ENCODE measurements around the gene FAM50A. TPM values are rescaled to one million over a fixed set of nuclear protein-coding genes. Genes with fewer than 3 reads are reported as not detected.

FAM50A gene
- total and polyA plus RNA-seq, 2 donors (not counting 1 experiment from before 2014, with no cell fraction given): 80.1 to 117 TPM

- Histone ChIP-seq H3K9me3 (ENCODE audit: control insufficient read depth, insufficient read depth, low read depth, low read length) (no peaks in the 10 kb centered on the region), H3K9ac (ENCODE audit: insufficient read depth, low read length) (no peak within 1 kb of the TSS), H3K27ac (ENCODE audit: insufficient read depth, low read length) (peak within 1 kb of the TSS; percentile 8), H3K4me1 (ENCODE audit: control insufficient read depth, extremely low read depth, insufficient read depth, low read length) (peaks cover 2% of the 10 kb centered on the region), H3K79me2 (ENCODE audit: control insufficient read depth, insufficient read depth, low read length) (no peaks in the 10 kb centered on the region), H3K4me3 (replicated peaks in 1 of 4; ENCODE audit: control extremely low read depth in 1 of 4, insufficient read depth in 1 of 4, low read depth in 3 of 4, low read length in 4 of 4) (peak within 1 kb of the TSS in 3 of 4 experiments; percentile 4 to 49 (median 40)), H3K4me2 (ENCODE audit: extremely low read depth, insufficient read depth, low read length) (peak within 1 kb of the TSS; percentile 44), H3K36me3 (ENCODE audit: control insufficient read depth, insufficient read depth, low read length) (no peaks in the 10 kb centered on the region), H3K27me3 (ENCODE audit: control insufficient read depth, insufficient read depth, low read length) (no peaks in the 10 kb centered on the region), H4K20me1 (ENCODE audit: control insufficient read depth, extremely low read depth, insufficient read depth, low read length) (no peaks in the 10 kb centered on the region), H2AFZ (ENCODE audit: low read length) (no peak within 1 kb of the TSS)
- TF ChIP-seq, protein P1, sequence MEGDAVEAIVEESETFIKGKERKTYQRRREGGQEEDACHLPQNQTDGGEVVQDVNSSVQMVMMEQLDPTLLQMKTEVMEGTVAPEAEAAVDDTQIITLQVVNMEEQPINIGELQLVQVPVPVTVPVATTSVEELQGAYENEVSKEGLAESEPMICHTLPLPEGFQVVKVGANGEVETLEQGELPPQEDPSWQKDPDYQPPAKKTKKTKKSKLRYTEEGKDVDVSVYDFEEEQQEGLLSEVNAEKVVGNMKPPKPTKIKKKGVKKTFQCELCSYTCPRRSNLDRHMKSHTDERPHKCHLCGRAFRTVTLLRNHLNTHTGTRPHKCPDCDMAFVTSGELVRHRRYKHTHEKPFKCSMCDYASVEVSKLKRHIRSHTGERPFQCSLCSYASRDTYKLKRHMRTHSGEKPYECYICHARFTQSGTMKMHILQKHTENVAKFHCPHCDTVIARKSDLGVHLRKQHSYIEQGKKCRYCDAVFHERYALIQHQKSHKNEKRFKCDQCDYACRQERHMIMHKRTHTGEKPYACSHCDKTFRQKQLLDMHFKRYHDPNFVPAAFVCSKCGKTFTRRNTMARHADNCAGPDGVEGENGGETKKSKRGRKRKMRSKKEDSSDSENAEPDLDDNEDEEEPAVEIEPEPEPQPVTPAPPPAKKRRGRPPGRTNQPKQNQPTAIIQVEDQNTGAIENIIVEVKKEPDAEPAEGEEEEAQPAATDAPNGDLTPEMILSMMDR (conservative IDR thresholded peaks at IDR 0.05 in 1 of 2, IDR thresholded peaks at IDR 0.05 in 1 of 2; ENCODE audit: low read depth in 1 of 2, low read length in 2 of 2): no peak
- TF ChIP-seq EZH2 (IDR thresholded peaks at IDR 0.05; ENCODE audit: low read length, missing control alignments): no peak
- DNase-seq (ENCODE audit: low read depth in 2 of 2): peak; percentile 78 to 90
These were observed 34.6 kb upstream of the FAM50A start, which contains the start of gene DNASE1L1 for GRCh38 chrX:154409222-154409871. DNASE1L1 (minus strand) TSS chrX:154409254; CDS start chrX:154405568, 3,686 bp downstream.

DNA sequence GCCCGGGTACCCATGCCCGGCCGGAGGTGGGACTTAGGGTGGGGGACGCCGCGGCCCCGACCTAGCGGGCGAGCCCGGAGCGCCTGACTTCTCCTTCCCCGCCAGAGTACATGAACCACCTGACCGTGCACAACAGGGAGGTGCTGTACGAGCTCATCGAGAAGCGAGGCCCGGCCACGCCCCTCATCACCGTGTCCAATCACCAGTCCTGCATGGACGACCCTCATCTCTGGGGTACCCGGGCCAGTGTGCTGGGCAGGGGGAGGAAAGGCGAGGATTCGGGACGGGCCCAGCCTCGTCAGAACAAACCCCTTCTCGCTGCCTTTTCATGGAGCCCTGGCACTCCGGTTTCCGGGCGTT lies 32.0 kb upstream of the FAM50A start:
- DNase-seq (ENCODE audit: low read depth in 2 of 2): peak; percentile 35 to 50
- Histone ChIP-seq H3K27ac (ENCODE audit: insufficient read depth, low read length) (peak overlapping the region; percentile 56), H3K4me2 (ENCODE audit: extremely low read depth, insufficient read depth, low read length) (peak overlapping the region; percentile 83), H3K4me1 (ENCODE audit: control insufficient read depth, extremely low read depth, insufficient read depth, low read length) (peaks cover 2% of the 10 kb centered on the region), H3K36me3 (ENCODE audit: control insufficient read depth, insufficient read depth, low read length) (no peaks in the 10 kb centered on the region), H3K27me3 (ENCODE audit: control insufficient read depth, insufficient read depth, low read length) (no peaks in the 10 kb centered on the region), H3K79me2 (ENCODE audit: control insufficient read depth, insufficient read depth, low read length) (no peaks in the 10 kb centered on the region), H3K9ac (ENCODE audit: insufficient read depth, low read length) (peak overlapping the region; percentile 58), H3K9me3 (ENCODE audit: control insufficient read depth, insufficient read depth, low read depth, low read length) (no peaks in the 10 kb centered on the region), H3K4me3 (replicated peaks in 1 of 4; ENCODE audit: control extremely low read depth in 1 of 4, insufficient read depth in 1 of 4, low read depth in 3 of 4, low read length in 4 of 4) (peak overlapping the region; percentile 41 to 70 (median 50)), H4K20me1 (ENCODE audit: control insufficient read depth, extremely low read depth, insufficient read depth, low read length) (no peaks in the 10 kb centered on the region), H2AFZ (ENCODE audit: low read length) (no peak overlapping the region)
- TF ChIP-seq, protein P1 (conservative IDR thresholded peaks at IDR 0.05 in 1 of 2, IDR thresholded peaks at IDR 0.05 in 1 of 2; ENCODE audit: low read depth in 1 of 2, low read length in 2 of 2): no peak
- TF ChIP-seq EZH2 (IDR thresholded peaks at IDR 0.05; ENCODE audit: low read length, missing control alignments): no peak

DNA sequence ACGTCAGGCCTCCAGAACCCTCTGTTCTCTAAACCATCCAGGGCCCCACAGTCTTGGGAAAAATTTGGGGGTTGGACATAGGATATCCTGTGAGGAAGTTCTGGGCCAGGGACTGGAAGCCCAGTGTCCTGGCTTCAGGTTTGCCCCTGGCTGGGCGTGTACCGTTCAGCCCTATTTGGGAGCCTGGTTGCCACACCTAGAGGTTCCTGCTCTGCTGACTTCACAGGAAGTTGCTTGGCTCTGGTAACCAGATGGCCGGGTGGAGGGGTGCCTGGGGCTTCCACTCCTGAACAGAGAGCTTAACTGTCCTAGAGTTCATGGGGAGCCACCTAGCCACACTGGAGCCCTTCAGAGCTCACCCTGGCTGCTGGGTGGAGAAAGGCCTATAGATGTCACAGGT lies 31.5 kb upstream of the FAM50A start:
- Histone ChIP-seq H3K27ac (ENCODE audit: insufficient read depth, low read length) (peak overlapping the region; percentile 56), H3K9me3 (ENCODE audit: control insufficient read depth, insufficient read depth, low read depth, low read length) (no peaks in the 10 kb centered on the region), H4K20me1 (ENCODE audit: control insufficient read depth, extremely low read depth, insufficient read depth, low read length) (no peaks in the 10 kb centered on the region), H3K4me2 (ENCODE audit: extremely low read depth, insufficient read depth, low read length) (peak overlapping the region; percentile 83), H3K4me1 (ENCODE audit: control insufficient read depth, extremely low read depth, insufficient read depth, low read length) (peaks cover 2% of the 10 kb centered on the region), H3K27me3 (ENCODE audit: control insufficient read depth, insufficient read depth, low read length) (no peaks in the 10 kb centered on the region), H3K4me3 (replicated peaks in 1 of 4; ENCODE audit: control extremely low read depth in 1 of 4, insufficient read depth in 1 of 4, low read depth in 3 of 4, low read length in 4 of 4) (peak overlapping the region; percentile 41 to 70 (median 50)), H3K36me3 (ENCODE audit: control insufficient read depth, insufficient read depth, low read length) (no peaks in the 10 kb centered on the region), H3K79me2 (ENCODE audit: control insufficient read depth, insufficient read depth, low read length) (no peaks in the 10 kb centered on the region), H2AFZ (ENCODE audit: low read length) (no peak overlapping the region), H3K9ac (ENCODE audit: insufficient read depth, low read length) (no peak overlapping the region)
- no peak for DNase-seq (ENCODE audit: low read depth in 2 of 2)
- TF ChIP-seq, protein P1 (conservative IDR thresholded peaks at IDR 0.05 in 1 of 2, IDR thresholded peaks at IDR 0.05 in 1 of 2; ENCODE audit: low read depth in 1 of 2, low read length in 2 of 2): no peak
- TF ChIP-seq EZH2 (IDR thresholded peaks at IDR 0.05; ENCODE audit: low read length, missing control alignments): no peak

All from fibroblast of lung (primary cell).